Fibroblast of skin of right biceps (primary cell): ENCODE data around the gene SAV1.
A peak's percentile ranks its signal among the peaks of the same experiment; 100 is the strongest.
"Not testable (repeated sequence)": the region's sequence is repeated elsewhere in the genome, so short reads cannot be mapped to it uniquely, and the experiment has no call there.

Experiments used
- DNase-seq: peaks from one replicate; pipeline ENCODE4 v3.0.0-alpha.2; 2013

The SAV1 gene

DNA sequence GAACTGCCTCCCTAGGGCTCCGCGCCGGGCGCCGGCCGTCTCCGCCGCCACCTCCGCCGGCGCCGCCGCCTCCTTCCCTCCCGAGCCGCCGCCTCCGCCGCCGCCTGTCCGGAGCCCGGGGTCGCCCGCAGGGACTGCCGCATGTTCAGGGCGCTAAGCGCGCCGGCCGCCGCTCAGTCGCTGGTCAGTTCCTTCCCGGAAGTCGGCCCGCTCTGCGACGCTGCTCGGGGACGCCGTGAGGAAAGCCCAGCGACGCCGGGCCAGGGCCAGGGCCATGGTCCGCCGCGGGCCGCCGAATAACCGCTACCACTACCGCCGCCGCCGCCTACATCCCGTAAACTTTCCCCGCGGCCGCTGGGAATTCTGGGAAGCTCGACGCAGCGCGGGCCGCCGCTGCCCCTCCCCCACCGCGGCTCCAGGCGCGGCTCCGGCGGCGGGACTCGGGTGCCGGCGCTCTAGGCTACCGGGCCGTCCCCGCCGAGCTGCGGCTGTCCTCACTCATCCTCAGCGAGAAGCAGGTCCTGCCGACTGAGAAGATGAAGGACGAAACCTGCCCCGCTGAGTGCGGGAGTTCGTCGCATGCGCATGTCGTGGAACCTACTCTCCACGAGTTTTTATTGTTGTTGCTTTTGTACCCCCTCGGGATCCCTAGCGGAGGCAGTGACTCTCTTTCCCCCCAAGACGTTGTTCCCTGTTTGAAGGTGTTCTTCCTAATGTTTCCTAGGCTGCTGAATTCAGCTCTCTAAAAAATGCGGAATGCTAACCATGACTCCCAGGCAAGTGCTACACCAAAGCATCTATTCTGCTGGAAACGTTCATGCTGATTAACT lies at the start of gene SAV1:
Gene SAV1 (minus strand): TSS at position 311 of the 830 bp plus-strand sequence. CDS start 339 bp downstream, outside the sequence.
- peak; percentile 90 for DNase-seq

- no peak for DNase-seq
These were observed 49.7 kb upstream of the SAV1 start for GRCh38 chr14:50717811-50718210.

DNA sequence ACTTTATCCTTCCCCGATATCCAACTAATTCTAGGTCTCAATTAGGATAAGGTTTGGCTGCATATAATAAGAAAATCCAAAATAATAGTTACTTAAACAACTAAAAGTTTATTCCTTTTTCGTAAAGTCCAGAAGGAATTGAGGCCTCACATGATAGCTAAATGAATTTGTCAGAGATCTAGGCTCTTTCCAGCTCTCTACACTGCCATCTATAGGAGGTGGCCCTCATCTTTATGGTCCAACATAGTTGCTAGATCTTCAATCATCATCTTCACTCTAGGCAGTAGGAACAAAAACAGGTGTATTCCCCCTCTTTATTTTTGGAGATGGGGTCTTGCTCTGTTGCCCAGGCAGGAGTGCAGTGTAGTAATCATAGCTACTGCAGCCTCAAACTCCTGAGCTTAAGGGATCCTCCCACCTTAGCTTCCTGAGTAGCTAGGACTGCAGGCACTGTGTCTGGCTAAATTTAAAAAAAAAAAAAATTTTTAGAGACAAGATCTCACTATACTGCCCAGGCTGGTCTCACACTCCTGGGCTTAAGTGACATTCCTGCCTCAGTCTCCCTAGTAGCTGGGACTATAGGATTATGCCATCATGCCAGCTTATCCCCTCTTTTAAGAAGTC lies 46.5 kb upstream of the SAV1 start:
- peak; percentile 42 for DNase-seq

- no peak for DNase-seq
These were observed 42.9 kb upstream of the SAV1 start for GRCh38 chr14:50711043-50711442.

DNA sequence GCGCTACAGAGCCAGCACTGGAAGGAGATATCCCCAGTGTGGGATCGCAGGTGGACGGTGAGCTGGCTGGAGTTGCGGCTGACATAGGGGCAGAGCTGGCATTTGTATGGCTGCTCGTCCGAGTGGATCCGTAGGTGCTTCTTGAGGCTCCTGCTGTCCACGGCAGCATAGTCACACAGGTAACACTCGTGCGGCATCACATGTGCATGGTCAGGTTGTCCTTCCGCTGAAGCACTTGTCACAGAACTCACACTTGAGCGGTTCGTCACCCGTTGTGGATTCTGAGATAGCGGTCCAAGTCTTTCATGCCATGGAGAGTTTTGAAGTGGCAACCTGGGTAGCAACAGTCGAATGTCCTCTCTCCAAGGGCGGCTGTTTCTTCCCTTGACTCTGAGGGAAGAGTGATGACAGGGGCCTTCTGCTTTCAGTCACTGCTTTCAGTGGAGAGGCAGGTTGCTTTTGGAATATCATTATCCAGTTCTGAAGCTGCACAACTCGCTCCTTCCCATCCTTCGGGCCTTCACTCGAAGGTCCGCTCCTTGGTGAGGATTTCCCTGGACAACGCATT lies 37.0 kb upstream of the SAV1 start:
- DNase-seq, result no peak

- no peak for DNase-seq
These were observed 36.4 kb upstream of the SAV1 start for GRCh38 chr14:50704454-50705010.

DNA sequence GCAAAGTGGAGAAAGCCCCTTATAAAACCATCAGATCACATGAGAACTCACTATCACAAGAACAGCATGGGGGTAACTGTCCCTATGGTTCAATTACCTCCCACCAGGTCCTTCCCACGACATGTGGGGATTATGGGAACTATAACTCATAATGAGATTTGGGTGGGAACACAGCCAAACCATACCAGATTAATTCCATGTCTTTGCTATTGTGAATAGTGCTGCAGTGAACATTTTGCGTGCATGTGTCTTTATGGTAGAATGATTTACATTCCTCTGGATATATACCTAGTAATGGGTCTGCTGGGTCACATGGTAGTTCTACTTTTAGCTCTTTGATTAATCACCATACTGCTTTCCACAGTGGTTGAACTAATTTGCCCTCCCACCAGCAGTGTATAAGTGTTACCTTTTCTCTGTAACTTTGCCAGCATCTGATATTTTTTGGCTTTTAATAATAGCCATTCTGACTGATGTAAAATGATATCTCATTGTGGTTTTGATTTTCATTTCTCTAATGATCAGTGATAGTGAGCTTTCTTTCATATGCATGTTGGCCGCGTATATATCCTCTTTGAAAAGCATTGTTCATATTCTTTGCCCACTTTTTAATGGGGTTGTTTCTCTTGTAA lies 29.7 kb upstream of the SAV1 start:
- peak; percentile 84 for DNase-seq

- DNase-seq, result not testable (repeated sequence)
These were observed 26.2 kb upstream of the SAV1 start for GRCh38 chr14:50694260-50694659.

DNA sequence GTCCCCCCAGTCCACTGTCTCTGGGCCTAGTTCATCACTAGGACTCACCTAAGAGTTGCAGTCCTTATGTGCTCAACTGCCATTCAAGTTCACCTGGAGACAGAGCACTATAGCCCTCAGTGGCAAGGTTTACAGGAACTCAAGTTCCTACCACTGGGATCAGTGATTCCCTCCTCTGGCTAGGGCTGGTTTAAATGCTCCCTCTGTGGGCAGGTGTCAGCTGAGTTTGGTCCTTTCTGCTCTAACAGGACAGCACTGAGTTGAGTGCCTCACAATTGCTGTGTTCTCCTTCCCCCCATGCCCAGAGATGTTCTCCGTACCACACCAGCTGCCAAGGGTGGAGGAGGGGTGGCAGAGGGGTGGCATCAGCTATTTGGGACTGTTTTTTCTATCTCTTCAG lies 20.8 kb upstream of the SAV1 start:
- DNase-seq, result no peak

DNA sequence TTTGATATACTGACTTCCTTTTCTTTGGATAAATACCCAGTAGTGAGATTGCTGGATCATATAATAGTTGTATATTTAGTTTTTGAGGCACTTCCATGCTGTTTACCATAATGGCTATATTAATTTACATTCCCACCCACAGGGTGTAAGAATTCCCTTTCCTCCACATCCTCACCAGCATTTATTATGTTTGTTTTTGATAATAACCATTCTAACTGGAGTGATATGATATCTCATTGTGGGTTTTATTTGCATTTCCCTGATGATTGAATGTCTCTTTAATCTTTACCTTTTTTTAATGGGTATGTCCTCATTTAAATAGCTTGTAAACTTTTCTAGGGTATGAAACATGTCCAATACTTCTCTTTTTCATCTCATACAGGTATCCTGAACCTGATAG lies 11.6 kb upstream of the SAV1 start:
- DNase-seq, result no peak

DNA sequence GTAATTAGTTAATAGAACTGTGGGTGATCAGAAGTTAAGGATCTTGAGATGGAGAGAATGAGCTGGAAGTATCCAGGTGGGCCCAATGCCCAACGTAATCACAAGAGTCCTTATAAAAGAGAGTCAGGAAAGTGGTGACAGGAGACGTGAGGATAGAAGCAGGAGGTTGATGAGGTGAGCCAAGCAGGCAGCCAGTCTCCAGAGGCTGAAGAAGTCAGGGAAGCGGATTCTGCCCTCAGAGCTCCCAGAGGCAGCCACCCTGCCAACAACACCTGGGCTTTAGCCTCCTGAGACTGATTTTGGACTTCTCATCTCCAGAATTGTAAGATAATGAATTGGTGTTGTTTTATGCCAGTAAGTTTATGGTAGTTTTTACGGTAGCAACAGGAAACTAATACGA lies 10.1 kb upstream of the SAV1 start:
- DNase-seq, result no peak

DNA sequence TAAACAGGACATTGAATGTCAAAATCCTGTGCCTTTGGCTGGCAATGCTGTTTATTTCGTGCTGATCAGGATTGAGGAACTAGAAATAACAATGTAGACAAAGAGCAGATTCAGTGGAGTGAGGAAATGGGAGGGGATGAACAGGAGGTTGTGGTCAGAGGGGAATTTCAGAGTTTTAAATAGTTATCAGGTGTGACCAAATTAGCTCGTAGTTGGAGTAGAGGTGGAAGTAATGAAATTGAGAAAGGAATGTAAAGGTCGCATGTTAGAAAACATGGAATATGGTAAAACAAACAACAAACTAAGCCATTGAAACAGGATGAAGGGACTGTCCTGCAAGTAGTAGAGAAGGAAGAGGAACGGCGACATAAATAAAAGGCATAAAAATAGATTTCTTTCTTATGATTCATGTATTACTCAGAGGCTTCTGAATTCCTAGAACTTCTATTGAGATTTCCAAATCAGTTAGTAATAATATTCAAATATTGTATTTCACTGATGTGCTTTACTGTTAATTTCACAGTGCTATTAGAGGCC lies 9.5 kb upstream of the SAV1 start:
- DNase-seq, result peak; percentile 78

DNA sequence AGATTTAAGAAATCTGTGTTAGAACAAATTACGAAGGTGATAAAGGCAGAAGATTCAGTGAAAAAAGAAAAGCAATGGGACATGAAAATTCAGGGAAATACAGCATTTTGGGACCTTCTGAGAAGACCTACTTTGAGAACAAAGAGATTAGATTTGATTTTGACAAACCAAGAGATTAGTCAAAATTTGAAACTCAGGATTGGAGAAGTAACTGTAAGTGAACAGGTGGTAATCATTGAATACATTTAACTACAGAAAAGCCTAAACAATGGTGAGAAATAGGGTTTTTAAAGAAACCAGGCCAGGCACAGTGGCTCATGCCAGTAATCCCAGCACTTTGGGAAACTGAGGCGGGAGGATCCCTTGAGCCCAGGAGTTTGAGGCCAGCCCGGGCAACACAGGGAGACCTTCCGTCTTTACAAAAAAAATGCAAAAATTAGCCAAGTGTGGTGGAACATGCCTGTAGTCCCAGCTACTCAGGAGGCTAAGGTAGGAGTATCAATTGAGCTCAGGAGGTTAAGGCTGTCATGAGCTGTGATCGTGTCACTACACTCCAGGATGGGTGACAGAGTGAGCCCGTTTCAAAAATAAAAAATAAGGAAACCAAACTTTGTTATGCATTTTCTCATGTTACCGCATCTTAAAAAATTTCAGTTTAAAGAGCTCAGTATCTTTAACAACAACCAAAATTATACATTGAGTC lies 8.9 kb upstream of the SAV1 start:
- DNase-seq, result no peak

DNA sequence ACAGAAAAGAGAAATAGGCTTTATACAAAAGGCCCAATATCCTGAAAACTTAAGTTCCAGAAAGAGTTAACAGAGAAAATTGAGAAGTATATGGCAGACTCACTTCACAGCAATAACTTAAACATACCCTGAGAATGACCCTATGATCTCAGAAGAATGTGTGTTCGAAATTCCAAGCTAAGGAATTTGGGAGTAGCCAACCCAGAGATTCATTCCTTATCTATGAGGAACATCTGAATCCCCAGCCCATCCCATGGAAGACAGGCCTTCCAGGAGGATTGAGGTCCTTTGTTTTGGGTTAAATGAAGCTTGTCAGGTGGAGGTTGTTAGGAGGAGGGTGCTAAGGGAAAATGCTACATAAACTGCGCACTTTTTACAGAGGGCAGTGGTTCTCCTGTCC lies 7.5 kb upstream of the SAV1 start:
- DNase-seq, result peak; percentile 89

- DNase-seq, result no peak
These were observed 2.8 kb upstream of the SAV1 start for GRCh38 chr14:50670866-50671256.

DNA sequence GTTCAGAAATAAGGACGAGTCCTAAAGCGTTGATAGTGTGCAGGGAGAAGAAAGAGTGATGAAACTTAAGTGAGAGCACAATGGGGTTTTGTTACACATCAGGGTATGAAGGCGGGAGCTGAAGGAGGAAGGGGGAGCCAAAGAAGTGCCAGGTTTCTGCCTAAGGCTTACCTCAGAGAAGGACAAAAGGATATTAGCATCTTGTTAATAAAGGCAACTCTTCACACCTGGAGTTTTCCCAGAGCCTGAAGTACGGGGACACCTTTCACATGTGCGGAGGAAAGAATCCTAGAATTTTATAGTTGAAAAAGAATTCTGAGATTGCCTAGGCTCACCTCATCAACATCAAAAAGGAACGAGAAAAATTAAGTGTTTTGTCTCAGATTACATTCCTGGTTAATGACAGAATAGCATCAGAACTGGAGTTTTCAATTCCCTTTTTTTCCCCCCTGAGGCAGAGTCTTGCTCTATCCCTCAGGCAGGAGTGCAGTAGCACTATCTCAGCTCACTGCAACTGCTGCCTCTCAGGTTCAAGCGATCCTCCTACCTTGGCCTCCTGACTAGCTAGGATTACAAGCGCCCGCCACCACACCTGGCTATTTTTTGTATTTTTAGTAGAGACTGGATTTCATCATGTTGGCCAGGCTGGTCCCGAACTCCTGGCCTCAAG lies 2.2 kb upstream of the SAV1 start:
- peak; percentile 41 for DNase-seq

GRCh38 chr14:50669441-50669986 lies 1.4 kb upstream of the SAV1 start:
- DNase-seq, result no peak

DNA sequence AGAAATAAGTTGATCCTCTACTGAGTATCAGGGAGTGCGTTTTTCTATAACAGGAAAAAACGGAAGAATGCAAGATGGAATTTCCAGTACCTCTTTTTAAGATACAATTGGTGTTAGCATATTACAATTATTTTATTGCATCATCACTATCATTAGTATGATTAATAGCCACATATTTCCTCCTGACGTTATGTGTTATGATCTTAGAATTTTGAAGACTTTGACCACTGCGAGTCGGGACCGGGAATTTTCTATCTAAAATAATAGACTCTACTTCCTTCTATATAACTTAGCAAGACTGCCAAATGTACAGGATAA lies 679 bp upstream of the SAV1 start:
- DNase-seq, result no peak

GRCh38 chr14:50667684-50667995 lies 466 bp downstream of the SAV1 start:
- no peak for DNase-seq

DNA sequence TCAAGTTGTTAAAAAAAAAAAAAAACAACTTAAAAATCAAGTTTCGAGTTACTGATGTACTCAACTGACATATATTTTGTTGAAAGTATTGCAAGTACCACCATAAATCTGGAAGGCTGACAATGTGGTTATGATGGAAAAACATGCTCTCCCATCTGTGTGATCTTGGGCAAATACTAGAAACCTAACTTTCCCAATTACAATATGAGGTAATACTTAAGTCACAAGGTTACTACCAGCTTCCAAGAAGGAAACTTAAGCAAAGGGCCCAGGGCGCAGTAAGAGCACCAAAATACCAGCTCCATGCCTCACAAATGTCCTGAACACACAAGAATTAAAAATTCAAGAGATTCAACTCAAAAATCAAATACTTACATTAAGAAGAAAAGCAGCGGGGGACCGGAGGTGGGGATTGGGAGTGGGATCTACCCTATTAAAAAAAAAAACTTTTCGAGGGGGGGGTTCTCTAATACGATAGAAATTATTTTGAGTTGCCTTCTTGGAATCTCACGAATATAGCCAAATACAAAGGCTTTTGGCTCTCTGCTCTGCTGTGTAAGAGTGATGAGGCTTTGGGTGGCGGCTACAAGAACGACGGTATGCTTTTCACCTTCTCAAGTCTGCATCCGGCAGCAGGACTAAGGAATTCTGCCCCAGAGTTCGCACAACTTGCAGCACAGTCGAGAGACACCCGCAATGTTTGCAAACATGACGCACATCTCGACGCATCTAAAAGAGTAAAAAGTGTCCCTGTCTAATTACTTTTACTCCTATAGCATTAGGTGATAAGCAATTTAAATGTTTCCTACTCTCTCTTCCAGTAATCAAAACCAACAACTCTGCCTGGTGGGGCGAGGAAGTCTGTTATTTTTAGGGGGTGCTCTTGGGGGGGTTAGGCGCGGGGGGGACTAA lies 1.1 kb downstream of the SAV1 start:
- DNase-seq, result peak; percentile 70

DNA sequence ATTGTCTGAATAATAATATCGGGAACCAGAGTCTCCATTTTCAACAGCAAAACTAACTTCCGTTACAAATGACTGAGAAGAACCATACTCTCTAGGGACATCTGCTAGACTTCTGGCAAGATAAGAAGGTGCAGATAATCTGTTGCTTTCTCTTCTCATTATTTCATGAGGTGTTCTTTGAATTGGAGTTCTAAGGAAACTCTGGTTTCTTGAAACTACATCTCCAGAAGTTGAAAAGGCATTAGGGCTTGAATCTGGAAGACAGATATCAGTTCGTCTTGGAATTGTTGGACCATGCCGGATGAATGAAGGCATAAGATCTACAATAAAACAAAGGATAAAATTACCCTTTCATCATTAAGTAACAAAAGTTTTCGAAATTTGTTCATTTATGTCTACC lies 2.8 kb downstream of the SAV1 start:
- not testable (repeated sequence) for DNase-seq
